Measurements from ENCODE around the gene PDE3A.

PDE3A gene

GRCh38 chr12:20491290-20491689 is 123.0 kb downstream of the PDE3A start:
- no CpG with 5 or more reads among the region's 5 CpGs for WGBS (ENCODE audit: extremely low coverage, insufficient coverage, insufficient read length)
- no peak overlapping the region for H3K14ac ChIP-seq (ENCODE audit: low read length)
- no peak overlapping the region for H3K27ac ChIP-seq (ENCODE audit: low read depth, low read length)
- no peak overlapping the region for H3K23ac ChIP-seq (ENCODE audit: low read length)
- H2BK120ac ChIP-seq (ENCODE audit: insufficient read depth, low read length, poor library complexity), result no peak overlapping the region
- no peak overlapping the region for H2BK5ac ChIP-seq (ENCODE audit: low read depth, low read length, poor library complexity)
- H3K27me3 ChIP-seq (ENCODE audit: insufficient read depth, low read length), result no peaks in the 10 kb centered on the region
- no peak overlapping the region for H3K18ac ChIP-seq (ENCODE audit: low read length)
- H3K4me3 ChIP-seq (ENCODE audit: low read depth, low read length), result no peak overlapping the region
- H2BK12ac ChIP-seq (ENCODE audit: low read length), result no peak overlapping the region
- no peak for DNase-seq
- no peak overlapping the region for H3K9ac ChIP-seq (ENCODE audit: low read length)
- no peaks in the 10 kb centered on the region for H3K9me3 ChIP-seq (ENCODE audit: insufficient read depth, low read depth, low read length)
- no peak overlapping the region for H2AK5ac ChIP-seq (ENCODE audit: low read length)
- H3K79me1 ChIP-seq (ENCODE audit: low read length), result peaks cover 4% of the 10 kb centered on the region
- H4K91ac ChIP-seq (ENCODE audit: low read depth, low read length), result no peak overlapping the region
- no peaks in the 10 kb centered on the region for H3K79me2 ChIP-seq (ENCODE audit: control insufficient read depth, insufficient read depth, low read length, poor library complexity)
- no peak overlapping the region for H3K4me2 ChIP-seq (ENCODE audit: low read length)
- no peak overlapping the region for H4K8ac ChIP-seq (ENCODE audit: low read depth, low read length)
- no peak overlapping the region for H4K12ac ChIP-seq (ENCODE audit: low read depth, low read length)
- H3K4me1 ChIP-seq (ENCODE audit: control insufficient read depth in 1 of 2, insufficient read depth in 2 of 2, low read length in 2 of 2), result peaks cover 3 to 7% of the 10 kb centered on the region in 2 experiments
- H3K4ac ChIP-seq (ENCODE audit: low read depth, low read length), result no peak overlapping the region
- H3K36me3 ChIP-seq (ENCODE audit: control insufficient read depth in 1 of 2, insufficient read depth in 2 of 2, low read length in 2 of 2), result no peaks in the 10 kb centered on the region
- no peak overlapping the region for H2AFZ ChIP-seq (ENCODE audit: insufficient read depth, low read length, poor library complexity)

GRCh38 chr12:20492251-20492760 is 124.0 kb downstream of the PDE3A start:
- H2AK5ac ChIP-seq (ENCODE audit: low read length), result no peak overlapping the region
- no peak for DNase-seq
- no peak overlapping the region for H2BK120ac ChIP-seq (ENCODE audit: insufficient read depth, low read length, poor library complexity)
- H2BK5ac ChIP-seq (ENCODE audit: low read depth, low read length, poor library complexity), result no peak overlapping the region
- H3K4me2 ChIP-seq (ENCODE audit: low read length), result no peak overlapping the region
- peak overlapping the region; percentile 54 for H4K8ac ChIP-seq (ENCODE audit: low read depth, low read length)
- no peaks in the 10 kb centered on the region for H3K36me3 ChIP-seq (ENCODE audit: control insufficient read depth in 1 of 2, insufficient read depth in 2 of 2, low read length in 2 of 2)
- H3K79me2 ChIP-seq (ENCODE audit: control insufficient read depth, insufficient read depth, low read length, poor library complexity), result no peaks in the 10 kb centered on the region
- H3K27me3 ChIP-seq (ENCODE audit: insufficient read depth, low read length), result no peaks in the 10 kb centered on the region
- no peak overlapping the region for H2AFZ ChIP-seq (ENCODE audit: insufficient read depth, low read length, poor library complexity)
- peaks cover 3 to 7% of the 10 kb centered on the region in 2 experiments for H3K4me1 ChIP-seq (ENCODE audit: control insufficient read depth in 1 of 2, insufficient read depth in 2 of 2, low read length in 2 of 2)
- H3K27ac ChIP-seq (ENCODE audit: low read depth, low read length), result no peak overlapping the region
- peaks cover 4% of the 10 kb centered on the region for H3K79me1 ChIP-seq (ENCODE audit: low read length)
- no peak overlapping the region for H3K4ac ChIP-seq (ENCODE audit: low read depth, low read length)
- no peak overlapping the region for H3K9ac ChIP-seq (ENCODE audit: low read length)
- peak overlapping the region; percentile 48 for H4K91ac ChIP-seq (ENCODE audit: low read depth, low read length)
- H3K14ac ChIP-seq (ENCODE audit: low read length), result no peak overlapping the region
- no peak overlapping the region for H4K12ac ChIP-seq (ENCODE audit: low read depth, low read length)
- H3K18ac ChIP-seq (ENCODE audit: low read length), result peak overlapping the region; percentile 63
- H3K9me3 ChIP-seq (ENCODE audit: insufficient read depth, low read depth, low read length), result no peaks in the 10 kb centered on the region
- no peak overlapping the region for H3K4me3 ChIP-seq (ENCODE audit: low read depth, low read length)
- no peak overlapping the region for H3K23ac ChIP-seq (ENCODE audit: low read length)
- H2BK12ac ChIP-seq (ENCODE audit: low read length), result peak overlapping the region; percentile 22
- no CpG with 5 or more reads among the region's 4 CpGs for WGBS (ENCODE audit: extremely low coverage, insufficient coverage, insufficient read length)

GRCh38 chr12:20493934-20494333 is 125.6 kb downstream of the PDE3A start:
- DNase-seq, result no peak
- peaks cover 3 to 7% of the 10 kb centered on the region in 2 experiments for H3K4me1 ChIP-seq (ENCODE audit: control insufficient read depth in 1 of 2, insufficient read depth in 2 of 2, low read length in 2 of 2)
- H3K9ac ChIP-seq (ENCODE audit: low read length), result no peak overlapping the region
- WGBS (ENCODE audit: extremely low coverage, insufficient coverage, insufficient read length), result no CpG with 5 or more reads among the region's 1 CpG
- H4K91ac ChIP-seq (ENCODE audit: low read depth, low read length), result no peak overlapping the region
- no peak overlapping the region for H4K12ac ChIP-seq (ENCODE audit: low read depth, low read length)
- no peak overlapping the region for H3K23ac ChIP-seq (ENCODE audit: low read length)
- no peak overlapping the region for H3K4ac ChIP-seq (ENCODE audit: low read depth, low read length)
- no peak overlapping the region for H2BK12ac ChIP-seq (ENCODE audit: low read length)
- H2BK120ac ChIP-seq (ENCODE audit: insufficient read depth, low read length, poor library complexity), result no peak overlapping the region
- H3K4me3 ChIP-seq (ENCODE audit: low read depth, low read length), result no peak overlapping the region
- H3K14ac ChIP-seq (ENCODE audit: low read length), result no peak overlapping the region
- no peak overlapping the region for H3K4me2 ChIP-seq (ENCODE audit: low read length)
- no peak overlapping the region for H2AFZ ChIP-seq (ENCODE audit: insufficient read depth, low read length, poor library complexity)
- H2BK5ac ChIP-seq (ENCODE audit: low read depth, low read length, poor library complexity), result no peak overlapping the region
- H3K27me3 ChIP-seq (ENCODE audit: insufficient read depth, low read length), result no peaks in the 10 kb centered on the region
- peaks cover 4% of the 10 kb centered on the region for H3K79me1 ChIP-seq (ENCODE audit: low read length)
- no peak overlapping the region for H3K18ac ChIP-seq (ENCODE audit: low read length)
- H4K8ac ChIP-seq (ENCODE audit: low read depth, low read length), result no peak overlapping the region
- no peak overlapping the region for H2AK5ac ChIP-seq (ENCODE audit: low read length)
- H3K9me3 ChIP-seq (ENCODE audit: insufficient read depth, low read depth, low read length), result no peaks in the 10 kb centered on the region
- H3K79me2 ChIP-seq (ENCODE audit: control insufficient read depth, insufficient read depth, low read length, poor library complexity), result no peaks in the 10 kb centered on the region
- no peak overlapping the region for H3K27ac ChIP-seq (ENCODE audit: low read depth, low read length)
- H3K36me3 ChIP-seq (ENCODE audit: control insufficient read depth in 1 of 2, insufficient read depth in 2 of 2, low read length in 2 of 2), result no peaks in the 10 kb centered on the region

GRCh38 chr12:20494851-20495250 is 126.5 kb downstream of the PDE3A start:
- WGBS (ENCODE audit: extremely low coverage, insufficient coverage, insufficient read length), result no CpG with 5 or more reads among the region's 2 CpGs

More at GRCh38 chr12:20494851-20495250, 126.5 kb downstream of the PDE3A start:
- Histone ChIP-seq H2AFZ (ENCODE audit: insufficient read depth, low read length, poor library complexity) (no peak overlapping the region), H3K79me2 (ENCODE audit: control insufficient read depth, insufficient read depth, low read length, poor library complexity) (no peaks in the 10 kb centered on the region), H3K9ac (ENCODE audit: low read length) (no peak overlapping the region), H3K14ac (ENCODE audit: low read length) (no peak overlapping the region), H2BK5ac (ENCODE audit: low read depth, low read length, poor library complexity) (no peak overlapping the region), H2BK120ac (ENCODE audit: insufficient read depth, low read length, poor library complexity) (no peak overlapping the region), H3K18ac (ENCODE audit: low read length) (no peak overlapping the region), H3K9me3 (ENCODE audit: insufficient read depth, low read depth, low read length) (no peaks in the 10 kb centered on the region), H3K27me3 (ENCODE audit: insufficient read depth, low read length) (no peaks in the 10 kb centered on the region), H3K79me1 (ENCODE audit: low read length) (peaks cover 4% of the 10 kb centered on the region), H3K27ac (ENCODE audit: low read depth, low read length) (no peak overlapping the region), H4K12ac (ENCODE audit: low read depth, low read length) (no peak overlapping the region), H3K4me1 (ENCODE audit: control insufficient read depth in 1 of 2, insufficient read depth in 2 of 2, low read length in 2 of 2) (peaks cover 3 to 7% of the 10 kb centered on the region in 2 experiments), H2AK5ac (ENCODE audit: low read length) (no peak overlapping the region), H2BK12ac (ENCODE audit: low read length) (no peak overlapping the region), H3K4me2 (ENCODE audit: low read length) (no peak overlapping the region), H4K91ac (ENCODE audit: low read depth, low read length) (no peak overlapping the region), H3K4ac (ENCODE audit: low read depth, low read length) (no peak overlapping the region), H4K8ac (ENCODE audit: low read depth, low read length) (no peak overlapping the region), H3K23ac (ENCODE audit: low read length) (no peak overlapping the region), H3K36me3 (ENCODE audit: control insufficient read depth in 1 of 2, insufficient read depth in 2 of 2, low read length in 2 of 2) (no peaks in the 10 kb centered on the region), H3K4me3 (ENCODE audit: low read depth, low read length) (no peak overlapping the region)
- DNase-seq, result no peak

Measured in trophoblast cell (in vitro differentiated cells and primary cell).